HepG2 (cell line): ENCODE measurements around the gene DOK4. TPM values are rescaled to one million over a fixed set of nuclear protein-coding genes. Genes with fewer than 3 reads are reported as not detected.

ENCODE experiments used
- ATAC-seq: fragments of 200-7000 bp; cut with Tn5 transposase; 3 replicates; pipeline ENCODE4 v1.9.1; 2020; ENCODE audit warnings: mild to moderate bottlenecking, moderate library complexity
- BruUV-seq: library from RNA; stranded (reverse); fragments of 400-500 nt; replicated peaks from 2 replicates; lab custom pipeline; 2021; lab: Mats Ljungman, UMichigan
- CTCF ChIA-PET: fragments of 300-600 bp; formaldehyde crosslinking; extraction: SDS; loops from one replicate; lab custom pipeline; 2021; ENCODE audit warnings: low total read pairs, inconsistent platforms, low intra/inter-chr PET ratio; lab: Yijun Ruan, JAX
- POLR2A ChIA-PET: fragments of 350-600 bp; sonication (Branson Sonifier 250); formaldehyde crosslinking; loops from one replicate; lab custom pipeline; 2020; ENCODE audit warnings: antibody characterized with exemption, inconsistent platforms; lab: Yijun Ruan, JAX
- DNase-seq: peaks from one replicate; pipeline ENCODE4 v3.0.0-alpha.2; 2015; ENCODE audit warnings: low spot score
- FAIRE-seq: peaks from 3 replicates; lab custom pipeline; 2011; peaks lifted over from hg19 to GRCh38; lab: Jason Lieb, UNC
- H2AFZ ChIP-seq: one replicate; pipeline ENCODE4 v1.6.1; 2011; ENCODE audit warnings: low read length, inconsistent platforms
- H3K27ac ChIP-seq: fragments of 300-600 bp; 3 replicates; pipeline ENCODE4 v1.8.0; 2011; ENCODE audit warnings: mixed run types, mild to moderate bottlenecking, mixed read lengths, low read length, inconsistent platforms; ENCODE audit not compliant: insufficient read depth; ENCODE audit errors: extremely low read length
- H3K27me3 ChIP-seq, 2 experiments: fragments of 200-600 bp in 1 of 2; 2 replicates in 1 of 2; 3 replicates in 1 of 2; pipeline versions ENCODE4 v1.6.0 to v1.8.0; 2011; ENCODE audit warnings: low read length in 2 of 2, mild to moderate bottlenecking in 2 of 2, moderate library complexity in 2 of 2, inconsistent platforms in 1 of 2; ENCODE audit not compliant: insufficient read depth in 2 of 2, control insufficient read depth in 1 of 2
- H3K36me3 ChIP-seq, 2 experiments: fragments of 200-600 bp in 1 of 2; replicated peaks in 1 of 2; 2 replicates in 1 of 2; 3 replicates in 1 of 2; pipeline versions ENCODE4 v1.5.1 to v1.8.0; 2011; ENCODE audit warnings: low read length in 2 of 2, inconsistent platforms in 1 of 2; ENCODE audit not compliant: insufficient read depth in 2 of 2, control insufficient read depth in 1 of 2
- H3K4me1 ChIP-seq: 2 replicates; pipeline ENCODE4 v1.5.1; 2012; ENCODE audit warnings: low read length, inconsistent platforms; ENCODE audit not compliant: insufficient read depth
- H3K4me2 ChIP-seq: 2 replicates; pipeline ENCODE4 v1.6.0; 2011; ENCODE audit warnings: low read depth, low read length, inconsistent platforms
- H3K4me3 ChIP-seq, 3 experiments: fragments of 200-600 bp in 1 of 3; sonication (generic), shearing (Covaris generic) in 1 of 3; replicated peaks in 1 of 3; 2 replicates each; pipeline ENCODE4 v1.5.1; 2011 to 2016; ENCODE audit warnings: low read length in 3 of 3, inconsistent platforms in 2 of 3, low read depth in 2 of 3, mild to moderate bottlenecking in 2 of 3, control low read depth in 1 of 3, mixed read lengths in 1 of 3; ENCODE audit not compliant: insufficient read depth in 1 of 3
- H3K79me2 ChIP-seq: one replicate; pipeline ENCODE4 v1.6.1; 2011; ENCODE audit warnings: low read length, inconsistent platforms; ENCODE audit not compliant: insufficient read depth
- H3K9ac ChIP-seq: 2 replicates; pipeline ENCODE4 v1.6.0; 2011; ENCODE audit warnings: mild to moderate bottlenecking, low read depth, low read length, inconsistent platforms; ENCODE audit not compliant: insufficient read depth
- H3K9me3 ChIP-seq: 2 replicates; pipeline ENCODE4 v1.5.1; 2012; ENCODE audit warnings: mild to moderate bottlenecking, low read length
- H4K20me1 ChIP-seq: 2 replicates; pipeline ENCODE4 v1.6.0; 2011; ENCODE audit warnings: inconsistent platforms, mild to moderate bottlenecking, low read length, moderate library complexity; ENCODE audit not compliant: insufficient read depth
- IKZF4 ChIP-seq: sonication (generic); formaldehyde crosslinking; IDR thresholded peaks from 2 replicates; pipeline ENCODE4 v1.5.1; 2020; ENCODE audit warnings: borderline replicate concordance, mild to moderate bottlenecking, low read depth, missing genetic modification reagents; ENCODE audit errors: not compliant biosample characterization
- NR2F6 ChIP-seq, 2 experiments: IDR thresholded peaks; 2 replicates each; pipeline ENCODE4 v1.6.1; 2016; ENCODE audit warnings: antibody characterized with exemption in 1 of 2, mild to moderate bottlenecking in 1 of 2
- RARA ChIP-seq: IDR thresholded peaks from 2 replicates; pipeline ENCODE4 v1.6.1; 2016; ENCODE audit warnings: missing genetic modification reagents, missing compliant biosample characterization
- TCF12 ChIP-seq, 2 experiments: fragments of 450-650 bp in 1 of 2; sonication (generic) in 1 of 2; formaldehyde crosslinking in 1 of 2; IDR thresholded peaks; 2 replicates each; pipeline versions ENCODE4 v1.6.1 to v1.8.0; 2017 to 2022; ENCODE audit warnings: antibody characterized with exemption in 1 of 2, mild to moderate bottlenecking in 1 of 2, missing genetic modification reagents in 1 of 2, moderate library complexity in 1 of 2
- ZBTB20 ChIP-seq: sonication (generic); formaldehyde crosslinking; IDR thresholded peaks from 2 replicates; pipeline ENCODE4 v1.8.1; 2023; ENCODE audit warnings: missing genetic modification reagents, low read depth, mild to moderate bottlenecking, borderline replicate concordance
- ZNF343 ChIP-seq: sonication (generic); formaldehyde crosslinking; IDR thresholded peaks from 2 replicates; pipeline ENCODE4 v1.4.0; 2020; ENCODE audit warnings: mild to moderate bottlenecking, missing genetic modification reagents
- WGBS: methylation state at CpG from one replicate; pipeline ENCODE4 v1.1.6; 2017; ENCODE audit warnings: low lambda C conversion rate; 5-methylcytosine and 5-hydroxymethylcytosine counted together
- in situ Hi-C: cut with HindIII; loops from 2 replicates; pipeline ENCODE4 v1.10.0; 2017; ENCODE audit warnings: low pct_unique_long_range_greater_than_20kb; ENCODE audit not compliant: extremely low pct_ligation_motif_present
- intact Hi-C: fragments of 100-400 bp; cut with micrococcal nuclease; formaldehyde crosslinking; loops from one replicate; pipeline ENCODE4 v1.10.0; 2022; ENCODE audit not compliant: unreplicated experiment
- polyA plus RNA-seq, 8 experiments: library from polyadenylated mRNA; depleted of rRNA in 3 of 8; stranded (reverse) in 7 of 8; unstranded in 1 of 8; fragments of >200 nt; fragmentation: Illumina TruSeq in 4 of 8; extraction: Trizol in 4 of 8; gene quantifications; 2 replicates each; pipeline versions ENCODE4 v1.2.1 to v1.2.3, GENCODE V29; 2011 to 2016; ENCODE audit warnings: low read depth in 4 of 8, missing spikeins in 1 of 8, mixed read lengths in 1 of 8; ENCODE audit not compliant: insufficient read depth in 1 of 8
- total RNA-seq, 5 experiments: library from RNA; depleted of rRNA; stranded (reverse); fragments of >200 nt; fragmentation: Illumina TruSeq; extraction: Trizol; gene quantifications; 2 replicates each; pipeline ENCODE4 v1.2.3, GENCODE V29; 2016; ENCODE audit warnings: low read depth in 1 of 5
- TF ChIP-seq, protein P1 (sequence below): sonication (generic); formaldehyde crosslinking; IDR thresholded peaks from 2 replicates; pipeline ENCODE4 v1.5.0; 2020; ENCODE audit warnings: mild to moderate bottlenecking, missing genetic modification reagents, borderline replicate concordance
- TF ChIP-seq, protein P2 (sequence below): sonication (generic); formaldehyde crosslinking; IDR thresholded peaks from 2 replicates; pipeline ENCODE4 v1.4.0; 2020; ENCODE audit warnings: missing genetic modification reagents
- TF ChIP-seq, protein P3 (sequence below): sonication (generic); formaldehyde crosslinking; IDR thresholded peaks from 2 replicates; pipeline ENCODE4 v1.5.0; 2020; ENCODE audit warnings: mild to moderate bottlenecking, missing genetic modification reagents, moderate library complexity
- TF ChIP-seq, protein P4 (sequence below): sonication (generic); formaldehyde crosslinking; IDR thresholded peaks from 2 replicates; pipeline ENCODE4 v1.4.0; 2020; ENCODE audit warnings: mild to moderate bottlenecking, missing genetic modification reagents, borderline replicate concordance

Gene DOK4
- total and polyA plus RNA-seq, 2 of the 13 experiments (the other 11 are each of a cell fraction or from before 2014, with no cell fraction given), result 52.7 to 70.0 TPM

DNA sequence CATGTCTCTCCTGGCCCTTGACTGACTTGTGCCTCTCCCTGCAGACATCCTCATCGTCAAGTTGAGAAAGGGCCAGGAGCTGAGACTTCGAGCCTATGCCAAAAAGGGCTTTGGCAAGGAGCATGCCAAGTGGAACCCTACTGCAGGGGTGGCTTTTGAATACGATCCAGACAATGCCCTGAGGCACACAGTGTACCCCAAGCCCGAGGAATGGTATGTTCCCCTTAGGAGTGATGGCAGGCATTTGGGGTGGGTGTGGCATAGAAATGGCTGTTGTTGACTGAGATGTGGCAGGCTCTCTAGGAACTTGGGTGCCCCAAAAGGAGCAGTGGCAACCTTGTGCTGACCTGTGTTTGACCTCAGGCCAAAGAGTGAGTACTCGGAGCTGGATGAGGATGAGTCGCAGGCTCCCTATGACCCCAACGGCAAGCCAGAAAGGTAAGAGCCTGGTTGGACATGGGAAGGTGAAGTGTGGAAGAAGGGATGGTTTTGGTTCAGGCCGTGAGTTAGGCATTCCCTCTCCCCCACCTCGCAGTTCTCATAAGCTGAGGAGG, 16.3 kb downstream of the DOK4 start:
- BruUV-seq, result no TSS peak
- in situ Hi-C loops, result no loop called here
- Histone ChIP-seq H3K27ac (peak overlapping the region; percentile 82), H3K36me3 (peaks cover 46 to 83% of the 10 kb centered on the region in 2 experiments), H3K4me1 (peaks cover 61% of the 10 kb centered on the region), H3K4me2 (no peak overlapping the region), H3K27me3 (no peaks in the 10 kb centered on the region), H4K20me1 (no peaks in the 10 kb centered on the region), H3K9me3 (no peaks in the 10 kb centered on the region), H3K9ac (no peak overlapping the region), H2AFZ (no peak overlapping the region), H3K4me3 (no peak overlapping the region), H3K79me2 (peaks cover 12% of the 10 kb centered on the region)
- POLR2A ChIA-PET, result interaction anchor here (2.2 to 5.6 kb wide), 5 partner anchors 12 to 43 kb away, joined by 5 to 147 read pairs (median 31); partner anchors contain the start of genes CIAPIN1, COQ9 and DOK4
- intact Hi-C loops, result no loop called here
- FAIRE-seq (no peak), ATAC-seq (no peak), DNase-seq (no peak)
- CTCF ChIA-PET, result no interaction called here
- 93% methylated on average over 9 of the region's 9 CpGs for WGBS
- TF ChIP-seq ZBTB20 (CRISPR knock-in tag) (no peak), NR2F6 (IDR thresholded peaks at IDR 0.05) (no peak), NR2F6 (CRISPR knock-in tag; IDR thresholded peaks at IDR 0.05) (no peak), ZNF343 (CRISPR knock-in tag) (no peak), IKZF4 (CRISPR knock-in tag) (no peak), RARA (CRISPR knock-in tag) (peak; percentile 50), TCF12 (IDR thresholded peaks at IDR 0.05) (no peak), TCF12 (CRISPR knock-in tag; IDR thresholded peaks at IDR 0.05) (no peak)
- TF ChIP-seq, protein P1, sequence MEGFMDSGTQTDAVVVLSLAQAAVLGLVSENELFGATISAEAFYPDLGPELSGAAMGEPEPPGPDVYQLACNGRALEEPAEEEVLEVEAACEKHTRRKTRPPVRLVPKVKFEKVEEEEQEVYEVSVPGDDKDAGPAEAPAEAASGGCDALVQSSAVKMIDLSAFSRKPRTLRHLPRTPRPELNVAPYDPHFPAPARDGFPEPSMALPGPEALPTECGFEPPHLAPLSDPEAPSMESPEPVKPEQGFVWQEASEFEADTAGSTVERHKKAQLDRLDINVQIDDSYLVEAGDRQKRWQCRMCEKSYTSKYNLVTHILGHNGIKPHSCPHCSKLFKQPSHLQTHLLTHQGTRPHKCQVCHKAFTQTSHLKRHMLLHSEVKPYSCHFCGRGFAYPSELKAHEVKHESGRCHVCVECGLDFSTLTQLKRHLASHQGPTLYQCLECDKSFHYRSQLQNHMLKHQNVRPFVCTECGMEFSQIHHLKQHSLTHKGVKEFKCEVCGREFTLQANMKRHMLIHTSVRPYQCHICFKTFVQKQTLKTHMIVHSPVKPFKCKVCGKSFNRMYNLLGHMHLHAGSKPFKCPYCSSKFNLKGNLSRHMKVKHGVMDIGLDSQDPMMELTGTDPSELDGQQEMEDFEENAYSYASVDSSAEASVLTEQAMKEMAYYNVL (CRISPR knock-in tag), result no peak
- TF ChIP-seq, protein P2, sequence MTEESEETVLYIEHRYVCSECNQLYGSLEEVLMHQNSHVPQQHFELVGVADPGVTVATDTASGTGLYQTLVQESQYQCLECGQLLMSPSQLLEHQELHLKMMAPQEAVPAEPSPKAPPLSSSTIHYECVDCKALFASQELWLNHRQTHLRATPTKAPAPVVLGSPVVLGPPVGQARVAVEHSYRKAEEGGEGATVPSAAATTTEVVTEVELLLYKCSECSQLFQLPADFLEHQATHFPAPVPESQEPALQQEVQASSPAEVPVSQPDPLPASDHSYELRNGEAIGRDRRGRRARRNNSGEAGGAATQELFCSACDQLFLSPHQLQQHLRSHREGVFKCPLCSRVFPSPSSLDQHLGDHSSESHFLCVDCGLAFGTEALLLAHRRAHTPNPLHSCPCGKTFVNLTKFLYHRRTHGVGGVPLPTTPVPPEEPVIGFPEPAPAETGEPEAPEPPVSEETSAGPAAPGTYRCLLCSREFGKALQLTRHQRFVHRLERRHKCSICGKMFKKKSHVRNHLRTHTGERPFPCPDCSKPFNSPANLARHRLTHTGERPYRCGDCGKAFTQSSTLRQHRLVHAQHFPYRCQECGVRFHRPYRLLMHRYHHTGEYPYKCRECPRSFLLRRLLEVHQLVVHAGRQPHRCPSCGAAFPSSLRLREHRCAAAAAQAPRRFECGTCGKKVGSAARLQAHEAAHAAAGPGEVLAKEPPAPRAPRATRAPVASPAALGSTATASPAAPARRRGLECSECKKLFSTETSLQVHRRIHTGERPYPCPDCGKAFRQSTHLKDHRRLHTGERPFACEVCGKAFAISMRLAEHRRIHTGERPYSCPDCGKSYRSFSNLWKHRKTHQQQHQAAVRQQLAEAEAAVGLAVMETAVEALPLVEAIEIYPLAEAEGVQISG (CRISPR knock-in tag), result no peak
- TF ChIP-seq, protein P3, sequence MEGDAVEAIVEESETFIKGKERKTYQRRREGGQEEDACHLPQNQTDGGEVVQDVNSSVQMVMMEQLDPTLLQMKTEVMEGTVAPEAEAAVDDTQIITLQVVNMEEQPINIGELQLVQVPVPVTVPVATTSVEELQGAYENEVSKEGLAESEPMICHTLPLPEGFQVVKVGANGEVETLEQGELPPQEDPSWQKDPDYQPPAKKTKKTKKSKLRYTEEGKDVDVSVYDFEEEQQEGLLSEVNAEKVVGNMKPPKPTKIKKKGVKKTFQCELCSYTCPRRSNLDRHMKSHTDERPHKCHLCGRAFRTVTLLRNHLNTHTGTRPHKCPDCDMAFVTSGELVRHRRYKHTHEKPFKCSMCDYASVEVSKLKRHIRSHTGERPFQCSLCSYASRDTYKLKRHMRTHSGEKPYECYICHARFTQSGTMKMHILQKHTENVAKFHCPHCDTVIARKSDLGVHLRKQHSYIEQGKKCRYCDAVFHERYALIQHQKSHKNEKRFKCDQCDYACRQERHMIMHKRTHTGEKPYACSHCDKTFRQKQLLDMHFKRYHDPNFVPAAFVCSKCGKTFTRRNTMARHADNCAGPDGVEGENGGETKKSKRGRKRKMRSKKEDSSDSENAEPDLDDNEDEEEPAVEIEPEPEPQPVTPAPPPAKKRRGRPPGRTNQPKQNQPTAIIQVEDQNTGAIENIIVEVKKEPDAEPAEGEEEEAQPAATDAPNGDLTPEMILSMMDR (CRISPR knock-in tag), result no peak
- TF ChIP-seq, protein P4, sequence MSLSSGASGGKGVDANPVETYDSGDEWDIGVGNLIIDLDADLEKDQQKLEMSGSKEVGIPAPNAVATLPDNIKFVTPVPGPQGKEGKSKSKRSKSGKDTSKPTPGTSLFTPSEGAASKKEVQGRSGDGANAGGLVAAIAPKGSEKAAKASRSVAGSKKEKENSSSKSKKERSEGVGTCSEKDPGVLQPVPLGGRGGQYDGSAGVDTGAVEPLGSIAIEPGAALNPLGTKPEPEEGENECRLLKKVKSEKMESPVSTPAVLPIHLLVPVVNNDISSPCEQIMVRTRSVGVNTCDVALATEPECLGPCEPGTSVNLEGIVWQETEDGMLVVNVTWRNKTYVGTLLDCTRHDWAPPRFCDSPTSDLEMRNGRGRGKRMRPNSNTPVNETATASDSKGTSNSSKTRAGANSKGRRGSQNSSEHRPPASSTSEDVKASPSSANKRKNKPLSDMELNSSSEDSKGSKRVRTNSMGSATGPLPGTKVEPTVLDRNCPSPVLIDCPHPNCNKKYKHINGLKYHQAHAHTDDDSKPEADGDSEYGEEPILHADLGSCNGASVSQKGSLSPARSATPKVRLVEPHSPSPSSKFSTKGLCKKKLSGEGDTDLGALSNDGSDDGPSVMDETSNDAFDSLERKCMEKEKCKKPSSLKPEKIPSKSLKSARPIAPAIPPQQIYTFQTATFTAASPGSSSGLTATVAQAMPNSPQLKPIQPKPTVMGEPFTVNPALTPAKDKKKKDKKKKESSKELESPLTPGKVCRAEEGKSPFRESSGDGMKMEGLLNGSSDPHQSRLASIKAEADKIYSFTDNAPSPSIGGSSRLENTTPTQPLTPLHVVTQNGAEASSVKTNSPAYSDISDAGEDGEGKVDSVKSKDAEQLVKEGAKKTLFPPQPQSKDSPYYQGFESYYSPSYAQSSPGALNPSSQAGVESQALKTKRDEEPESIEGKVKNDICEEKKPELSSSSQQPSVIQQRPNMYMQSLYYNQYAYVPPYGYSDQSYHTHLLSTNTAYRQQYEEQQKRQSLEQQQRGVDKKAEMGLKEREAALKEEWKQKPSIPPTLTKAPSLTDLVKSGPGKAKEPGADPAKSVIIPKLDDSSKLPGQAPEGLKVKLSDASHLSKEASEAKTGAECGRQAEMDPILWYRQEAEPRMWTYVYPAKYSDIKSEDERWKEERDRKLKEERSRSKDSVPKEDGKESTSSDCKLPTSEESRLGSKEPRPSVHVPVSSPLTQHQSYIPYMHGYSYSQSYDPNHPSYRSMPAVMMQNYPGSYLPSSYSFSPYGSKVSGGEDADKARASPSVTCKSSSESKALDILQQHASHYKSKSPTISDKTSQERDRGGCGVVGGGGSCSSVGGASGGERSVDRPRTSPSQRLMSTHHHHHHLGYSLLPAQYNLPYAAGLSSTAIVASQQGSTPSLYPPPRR (CRISPR knock-in tag), result no peak
